Endothelial cell of umbilical vein (primary cell): ENCODE results near the gene CRELD2. TPM values are rescaled to one million over a fixed set of nuclear protein-coding genes. Genes with fewer than 3 reads are reported as not detected.
A peak's percentile ranks its signal among the peaks of the same experiment; 100 is the strongest.

Experiments used
- BruUV-seq: library from RNA; stranded (reverse); fragments of 400-500 nt; replicated peaks from 2 replicates; lab custom pipeline; 2021; lab: Mats Ljungman, UMichigan
- CTCF ChIA-PET: fragments of 300-600, 350-600 bp; sonication (Branson Sonifier 250); formaldehyde crosslinking; loops from one replicate; lab custom pipeline; 2021; ENCODE audit warnings: antibody characterized with exemption, inconsistent platforms; lab: Charles Lee
- POLR2A ChIA-PET: fragments of 300-600, 350-600 bp; sonication (Branson Sonifier 250); formaldehyde crosslinking; loops from one replicate; lab custom pipeline; 2021; ENCODE audit warnings: antibody characterized with exemption, inconsistent platforms; lab: Charles Lee
- DNase-seq: peaks from one replicate; pipeline ENCODE4 v3.0.0-alpha.2; 2011; ENCODE audit warnings: low read depth, low spot score
- FAIRE-seq: peaks from 2 replicates; lab custom pipeline; 2011; peaks lifted over from hg19 to GRCh38; lab: Jason Lieb, UNC
- H2AFZ ChIP-seq: 2 replicates; pipeline ENCODE4 v1.6.0; 2012; ENCODE audit warnings: low read depth, low read length, control low read depth, inconsistent platforms
- H3K27ac ChIP-seq: 2 replicates; pipeline ENCODE4 v1.5.1; 2011; ENCODE audit warnings: low read depth, mild to moderate bottlenecking, control low read depth, low read length, moderate library complexity; ENCODE audit not compliant: insufficient read depth
- H3K27me3 ChIP-seq, 2 experiments: 2 replicates each; pipeline versions ENCODE4 v1.6.0 to v1.6.1; 2011; ENCODE audit warnings: low read length in 2 of 2, mixed read lengths in 1 of 2; ENCODE audit not compliant: control insufficient read depth in 2 of 2, insufficient read depth in 2 of 2
- H3K36me3 ChIP-seq, 2 experiments: 2 replicates in 1 of 2; 3 replicates in 1 of 2; pipeline ENCODE4 v1.5.1; 2011; ENCODE audit warnings: low read length in 2 of 2, mild to moderate bottlenecking in 1 of 2, moderate library complexity in 1 of 2; ENCODE audit not compliant: control insufficient read depth in 2 of 2, insufficient read depth in 2 of 2; ENCODE audit errors: extremely low read depth in 1 of 2
- H3K4me1 ChIP-seq: 3 replicates; pipeline ENCODE4 v1.5.1; 2011; ENCODE audit warnings: mild to moderate bottlenecking, low read length; ENCODE audit not compliant: control insufficient read depth, insufficient read depth; ENCODE audit errors: extremely low read depth
- H3K4me2 ChIP-seq: 2 replicates; pipeline ENCODE4 v1.6.1; 2011; ENCODE audit warnings: low read length, control low read depth, mixed read lengths; ENCODE audit not compliant: insufficient read depth
- H3K4me3 ChIP-seq, 3 experiments: fragments of 200-600 bp in 1 of 3; sonication (generic), shearing (Covaris generic) in 1 of 3; replicated peaks in 1 of 3; 2 replicates each; pipeline ENCODE4 v1.5.1; 2011 to 2016; ENCODE audit warnings: control low read depth in 3 of 3, low read length in 3 of 3, mild to moderate bottlenecking in 2 of 3, inconsistent platforms in 1 of 3, low read depth in 1 of 3, moderate library complexity in 1 of 3; ENCODE audit not compliant: insufficient read depth in 1 of 3
- H3K79me2 ChIP-seq: 2 replicates; pipeline ENCODE4 v1.6.0; 2012; ENCODE audit warnings: low read length, inconsistent platforms; ENCODE audit not compliant: control insufficient read depth, insufficient read depth
- H3K9ac ChIP-seq: replicated peaks from 2 replicates; pipeline ENCODE3; 2011; ENCODE audit warnings: low read length, control low read depth; ENCODE audit not compliant: insufficient read depth; ENCODE audit errors: extremely low read depth
- H3K9me1 ChIP-seq: replicated peaks from 3 replicates; pipeline ENCODE4 v1.6.0; 2011; ENCODE audit warnings: mild to moderate bottlenecking, low read length; ENCODE audit not compliant: control insufficient read depth, insufficient read depth; ENCODE audit errors: extremely low read depth
- H3K9me3 ChIP-seq: replicated peaks from 2 replicates; pipeline ENCODE4 v1.5.1; 2012; ENCODE audit warnings: low read length, inconsistent platforms; ENCODE audit not compliant: control insufficient read depth, insufficient read depth
- H4K20me1 ChIP-seq: replicated peaks from 2 replicates; pipeline ENCODE3; 2011; ENCODE audit warnings: mild to moderate bottlenecking, low read length; ENCODE audit not compliant: control insufficient read depth, insufficient read depth; ENCODE audit errors: extremely low read depth
- EZH2 ChIP-seq: IDR thresholded peaks from 2 replicates; pipeline ENCODE4 v1.6.1; 2012; ENCODE audit warnings: borderline replicate concordance, low read depth, mild to moderate bottlenecking, moderate library complexity, low read length, inconsistent platforms; ENCODE audit not compliant: severe bottlenecking
- FOS ChIP-seq: IDR thresholded peaks from 2 replicates; pipeline ENCODE4 v1.6.1; 2011; ENCODE audit warnings: mild to moderate bottlenecking, low read length, moderate library complexity, borderline replicate concordance; ENCODE audit not compliant: insufficient read depth
- GATA2 ChIP-seq: IDR thresholded peaks from 2 replicates; pipeline ENCODE4 v1.7.0; 2011; ENCODE audit warnings: low read depth, mild to moderate bottlenecking, moderate library complexity, mixed read lengths, low read length; ENCODE audit not compliant: insufficient read length, insufficient read depth
- JUN ChIP-seq: IDR thresholded peaks from 2 replicates; pipeline ENCODE4 v1.6.1; 2011; ENCODE audit warnings: borderline replicate concordance, low read depth; ENCODE audit not compliant: insufficient read length, insufficient read depth
- MYC ChIP-seq: IDR thresholded peaks from one replicate; pipeline ENCODE4 v1.6.1; 2011; ENCODE audit warnings: mild to moderate bottlenecking, low read depth, low read length
- POLR2A ChIP-seq: IDR thresholded peaks from 2 replicates; pipeline ENCODE4 v1.6.1; 2012; ENCODE audit warnings: low read depth, mild to moderate bottlenecking, control low read depth, low read length
- POLR2AphosphoS5 ChIP-seq: IDR thresholded peaks from 2 replicates; pipeline ENCODE4 v1.6.1; 2012; ENCODE audit warnings: low read depth, mild to moderate bottlenecking, control low read depth, low read length, moderate library complexity; ENCODE audit not compliant: insufficient read depth
- dilution Hi-C: fragments of 300-500 bp; cut with MboI; formaldehyde crosslinking; loops from one replicate; pipeline ENCODE4 v1.15.0; 2019; ENCODE audit warnings: low sequenced_read_pairs; ENCODE audit not compliant: extremely low pct_ligation_motif_present
- intact Hi-C: fragments of 100-400 bp; cut with micrococcal nuclease; formaldehyde crosslinking; loops from one replicate; pipeline ENCODE4 v1.10.0; 2022
- polyA plus RNA-seq, 4 experiments: library from polyadenylated mRNA; depleted of rRNA in 3 of 4; stranded (reverse) in 3 of 4; unstranded in 1 of 4; fragments of >200 nt; gene quantifications; 2 replicates each; pipeline versions ENCODE4 v1.2.1 to v1.2.3, GENCODE V29; 2011 to 2012; ENCODE audit warnings: missing spikeins in 1 of 4
- total RNA-seq: library from RNA; stranded (reverse); gene quantifications from 2 replicates; pipeline ENCODE4 v1.2.3, GENCODE V29; 2021
- TF ChIP-seq, protein P1 (sequence below): IDR thresholded peaks from 2 replicates; pipeline ENCODE4 v1.6.1; 2011; ENCODE audit not compliant: insufficient read depth, insufficient read length

The CRELD2 gene
- total and polyA plus RNA-seq, 2 donors (not counting 3 experiments of a cell fraction or from before 2014, with no cell fraction given), result 71.0 to 86.3 TPM

DNA sequence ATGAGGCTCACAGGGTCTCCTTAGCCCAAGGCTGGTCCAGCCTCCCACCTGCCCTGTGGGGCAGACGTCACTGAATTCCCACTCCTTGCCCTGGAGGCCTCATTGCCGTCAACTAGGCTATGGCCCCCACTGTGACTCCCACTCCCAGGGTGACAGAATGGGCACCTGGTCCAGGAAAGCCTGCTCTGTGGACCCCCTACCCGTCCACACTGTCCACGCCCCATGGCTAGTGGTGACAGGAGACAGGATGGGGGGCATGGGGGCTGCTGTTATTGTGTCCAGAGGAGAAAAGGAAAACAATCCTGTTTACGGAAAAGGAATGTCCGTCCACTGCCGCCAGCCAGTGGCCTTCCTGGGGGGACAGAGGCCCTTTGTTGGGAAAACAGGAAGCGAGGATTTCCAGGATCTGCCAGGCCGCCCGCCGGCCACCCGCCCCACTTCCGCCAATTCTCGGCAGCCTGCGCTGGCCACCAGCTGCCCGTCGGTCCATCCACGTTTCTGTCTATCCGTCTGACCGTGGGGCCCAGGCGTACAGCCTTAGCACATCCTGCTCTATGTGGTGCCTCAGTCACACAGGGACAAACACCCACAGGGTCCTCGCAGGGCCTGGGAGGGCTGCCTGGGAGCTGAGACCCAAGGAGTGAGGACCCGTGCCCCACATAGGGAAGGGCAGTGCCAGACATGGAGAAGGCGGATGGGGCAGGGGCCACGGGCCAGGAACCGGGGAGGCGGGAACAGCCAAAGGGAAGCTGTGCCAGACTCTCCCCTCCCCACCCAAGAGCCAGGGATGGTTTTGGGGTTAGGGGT lies 19.5 kb downstream of the CRELD2 start:
- Histone ChIP-seq H3K9me1 (no peaks in the 10 kb centered on the region), H3K36me3 (no peaks in the 10 kb centered on the region), H4K20me1 (no peaks in the 10 kb centered on the region), H3K9me3 (no peaks in the 10 kb centered on the region), H3K9ac (peak overlapping the region; percentile 59), H3K27ac (peak overlapping the region; percentile 85), H3K79me2 (no peaks in the 10 kb centered on the region), H3K27me3 (no peaks in the 10 kb centered on the region), H3K4me1 (peaks cover 50% of the 10 kb centered on the region), H3K4me3 (no peak overlapping the region), H2AFZ (peak overlapping the region; percentile 10), H3K4me2 (no peak overlapping the region)
- CTCF ChIA-PET, result interaction anchor here (1.2 to 4.3 kb wide), 4 partner anchors 22 to 93 kb away, joined by 3 to 34 read pairs (median 4); no protein-coding TSS in a partner anchor
- DNase-seq (peak; percentile 89), FAIRE-seq (peak; percentile 100)
- no TSS peak for BruUV-seq
- intact Hi-C loops, result no loop called here
- TF ChIP-seq MYC (peak; percentile 81), POLR2AphosphoS5 (peak; percentile 95), EZH2 (no peak), GATA2 (no peak), JUN (no peak), FOS (peak; percentile 33), POLR2A (peak; percentile 68)
- TF ChIP-seq, protein P1, sequence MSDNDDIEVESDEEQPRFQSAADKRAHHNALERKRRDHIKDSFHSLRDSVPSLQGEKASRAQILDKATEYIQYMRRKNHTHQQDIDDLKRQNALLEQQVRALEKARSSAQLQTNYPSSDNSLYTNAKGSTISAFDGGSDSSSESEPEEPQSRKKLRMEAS, result no peak
- POLR2A ChIA-PET, result interaction anchor here (0.6 to 1.2 kb wide), 6 partner anchors 12 to 29 kb away, joined by 3 to 4 read pairs (median 4); partner anchors contain the start of gene PIM3
- dilution Hi-C loops, result no loop called here
